ENCODE data around the gene ANKAR. TPM values are rescaled to one million over a fixed set of nuclear protein-coding genes. Genes with fewer than 3 reads are reported as not detected.

The ANKAR gene
- total RNA-seq, 2 experiments from 2014 or later, result 2.0 to 2.9 TPM

- Histone ChIP-seq H3K79me2 (ENCODE audit: insufficient read depth, low read depth, low read length) (no peaks in the 10 kb centered on the region), H3K4me1 (ENCODE audit: insufficient read depth, low read length, poor library complexity, severe bottlenecking) (no peaks in the 10 kb centered on the region), H3K27ac (ENCODE audit: low read depth, low read length, poor library complexity, severe bottlenecking) (no peak overlapping the region), H2AFZ (ENCODE audit: low read length) (no peak overlapping the region), H3K9me2 (ENCODE audit: insufficient read depth, low read length) (no peaks in the 10 kb centered on the region), H3K4me2 (ENCODE audit: low read length) (no peak overlapping the region), H3K36me3 (ENCODE audit: insufficient read depth, low read length) (no peaks in the 10 kb centered on the region), H4K20me1 (ENCODE audit: insufficient read depth, low read length) (no peaks in the 10 kb centered on the region), H3K4me3 (ENCODE audit: low read depth, low read length, poor library complexity, severe bottlenecking) (no peak overlapping the region), H3K9me3 (ENCODE audit: low read length) (no peaks in the 10 kb centered on the region)
- no peak for DNase-seq (ENCODE audit: low spot score)
- no TSS peak for BruUV-seq (replicated peaks)
- POLR2A ChIA-PET, result interaction anchor here (0.6 to 0.7 kb wide), 2 partner anchors 9 to 246 kb away, joined by 3 to 5 read pairs; no protein-coding TSS in a partner anchor
- CTCF ChIA-PET (ENCODE audit: unreplicated experiment), result no interaction called here
- TF ChIP-seq EZH2phosphoT487 (IDR thresholded peaks at IDR 0.05; ENCODE audit: borderline replicate concordance, low read depth, low read length) (no peak), CTCF (conservative IDR thresholded peaks at IDR 0.05; ENCODE audit: low read length) (no peak)
- intact Hi-C loops (cut with micrococcal nuclease; ENCODE audit: unreplicated experiment), result no loop called here
Measured at GRCh38 chr2:189641002-189641401, 33.5 kb upstream of the ANKAR start.

- H3K27ac ChIP-seq (ENCODE audit: low read depth, low read length, poor library complexity, severe bottlenecking), result no peak overlapping the region
- intact Hi-C loops (cut with micrococcal nuclease; ENCODE audit: unreplicated experiment), result no loop called here
- no peaks in the 10 kb centered on the region for H3K36me3 ChIP-seq (ENCODE audit: insufficient read depth, low read length)
- no peaks in the 10 kb centered on the region for H3K9me3 ChIP-seq (ENCODE audit: low read length)
- POLR2A ChIA-PET, result interaction anchor here (0.7 kb wide), 1 partner anchor 9 kb away, joined by 5 read pairs; no protein-coding TSS in a partner anchor
- no peak overlapping the region for H3K4me2 ChIP-seq (ENCODE audit: low read length)
- no peaks in the 10 kb centered on the region for H3K4me1 ChIP-seq (ENCODE audit: insufficient read depth, low read length, poor library complexity, severe bottlenecking)
- H3K9me2 ChIP-seq (ENCODE audit: insufficient read depth, low read length), result no peaks in the 10 kb centered on the region
- no peak overlapping the region for H2AFZ ChIP-seq (ENCODE audit: low read length)
- no peak overlapping the region for H3K4me3 ChIP-seq (ENCODE audit: low read depth, low read length, poor library complexity, severe bottlenecking)
- TF ChIP-seq CTCF (conservative IDR thresholded peaks at IDR 0.05; ENCODE audit: low read length), result no peak
- no peak for TF ChIP-seq EZH2phosphoT487 (IDR thresholded peaks at IDR 0.05; ENCODE audit: borderline replicate concordance, low read depth, low read length)
- H4K20me1 ChIP-seq (ENCODE audit: insufficient read depth, low read length), result no peaks in the 10 kb centered on the region
- H3K79me2 ChIP-seq (ENCODE audit: insufficient read depth, low read depth, low read length), result no peaks in the 10 kb centered on the region
- no peak for DNase-seq (ENCODE audit: low spot score)
- BruUV-seq (replicated peaks), result no TSS peak
- CTCF ChIA-PET (ENCODE audit: unreplicated experiment), result no interaction called here
Measured at GRCh38 chr2:189641590-189641989, 32.9 kb upstream of the ANKAR start.

GRCh38 chr2:189646521-189646920 is 27.9 kb upstream of the ANKAR start:
- CTCF ChIA-PET (ENCODE audit: unreplicated experiment), result no interaction called here

More at GRCh38 chr2:189646521-189646920, 27.9 kb upstream of the ANKAR start:
- POLR2A ChIA-PET, result interaction anchor here (0.7 kb wide), 1 partner anchor 10 kb away, joined by 3 read pairs; no protein-coding TSS in a partner anchor
- H3K9me3 ChIP-seq (ENCODE audit: low read length), result no peaks in the 10 kb centered on the region
- BruUV-seq (replicated peaks), result no TSS peak
- no peak overlapping the region for H3K4me3 ChIP-seq (ENCODE audit: low read depth, low read length, poor library complexity, severe bottlenecking)
- H3K79me2 ChIP-seq (ENCODE audit: insufficient read depth, low read depth, low read length), result no peaks in the 10 kb centered on the region
- H4K20me1 ChIP-seq (ENCODE audit: insufficient read depth, low read length), result no peaks in the 10 kb centered on the region
- no peak overlapping the region for H2AFZ ChIP-seq (ENCODE audit: low read length)
- H3K27ac ChIP-seq (ENCODE audit: low read depth, low read length, poor library complexity, severe bottlenecking), result no peak overlapping the region
- H3K36me3 ChIP-seq (ENCODE audit: insufficient read depth, low read length), result no peaks in the 10 kb centered on the region
- intact Hi-C loops (cut with micrococcal nuclease; ENCODE audit: unreplicated experiment), result no loop called here
- H3K9me2 ChIP-seq (ENCODE audit: insufficient read depth, low read length), result no peaks in the 10 kb centered on the region
- no peak for DNase-seq (ENCODE audit: low spot score)
- no peak overlapping the region for H3K4me2 ChIP-seq (ENCODE audit: low read length)
- TF ChIP-seq EZH2phosphoT487 (IDR thresholded peaks at IDR 0.05; ENCODE audit: borderline replicate concordance, low read depth, low read length), result no peak
- no peak for TF ChIP-seq CTCF (conservative IDR thresholded peaks at IDR 0.05; ENCODE audit: low read length)
- H3K4me1 ChIP-seq (ENCODE audit: insufficient read depth, low read length, poor library complexity, severe bottlenecking), result no peaks in the 10 kb centered on the region

All from OCI-LY7 (cell line).